ENCODE data around the gene OBP2B.
A peak's percentile ranks its signal among the peaks of the same experiment; 100 is the strongest.

The OBP2B gene

GRCh38 chr9:133169102-133169501, 39.9 kb downstream of the OBP2B start:
- Histone ChIP-seq H3K4me1 (ENCODE audit: control insufficient read depth, insufficient read depth, low read length, poor library complexity, severe bottlenecking) (no peaks in the 10 kb centered on the region), H3K27ac (ENCODE audit: insufficient read depth, low read length, poor library complexity, severe bottlenecking) (no peak overlapping the region), H3K4me3 (ENCODE audit: insufficient read depth, low read depth, low read length, poor library complexity, severe bottlenecking) (no peak overlapping the region), H3K9me3 (ENCODE audit: control insufficient read depth, low read length) (no peaks in the 10 kb centered on the region), H3K27me3 (replicated peaks; ENCODE audit: control insufficient read depth, insufficient read depth, low read length, poor library complexity, severe bottlenecking) (no peaks in the 10 kb centered on the region), H3K36me3 (ENCODE audit: control insufficient read depth, insufficient read depth, low read length) (no peaks in the 10 kb centered on the region)
- no peak for DNase-seq

GRCh38 chr9:133168432-133168831, 40.6 kb downstream of the OBP2B start:
- DNase-seq = no peak
- Histone ChIP-seq H3K36me3 (ENCODE audit: control insufficient read depth, insufficient read depth, low read length) (no peaks in the 10 kb centered on the region), H3K27ac (ENCODE audit: insufficient read depth, low read length, poor library complexity, severe bottlenecking) (no peak overlapping the region), H3K4me1 (ENCODE audit: control insufficient read depth, insufficient read depth, low read length, poor library complexity, severe bottlenecking) (peaks cover 6% of the 10 kb centered on the region), H3K9me3 (ENCODE audit: control insufficient read depth, low read length) (no peaks in the 10 kb centered on the region), H3K27me3 (replicated peaks; ENCODE audit: control insufficient read depth, insufficient read depth, low read length, poor library complexity, severe bottlenecking) (no peaks in the 10 kb centered on the region), H3K4me3 (ENCODE audit: insufficient read depth, low read depth, low read length, poor library complexity, severe bottlenecking) (no peak overlapping the region)

- no peak for DNase-seq
- Histone ChIP-seq H3K27ac (ENCODE audit: insufficient read depth, low read length, poor library complexity, severe bottlenecking) (no peak overlapping the region), H3K4me1 (ENCODE audit: control insufficient read depth, insufficient read depth, low read length, poor library complexity, severe bottlenecking) (peaks cover 11% of the 10 kb centered on the region), H3K36me3 (ENCODE audit: control insufficient read depth, insufficient read depth, low read length) (no peaks in the 10 kb centered on the region), H3K9me3 (ENCODE audit: control insufficient read depth, low read length) (no peaks in the 10 kb centered on the region), H3K4me3 (ENCODE audit: insufficient read depth, low read depth, low read length, poor library complexity, severe bottlenecking) (no peak overlapping the region), H3K27me3 (replicated peaks; ENCODE audit: control insufficient read depth, insufficient read depth, low read length, poor library complexity, severe bottlenecking) (no peaks in the 10 kb centered on the region)
Measured at GRCh38 chr9:133167769-133168168, 41.3 kb downstream of the OBP2B start.

GRCh38 chr9:133167096-133167730, 41.8 kb downstream of the OBP2B start:
- Histone ChIP-seq H3K4me1 (ENCODE audit: control insufficient read depth, insufficient read depth, low read length, poor library complexity, severe bottlenecking) (peaks cover 11% of the 10 kb centered on the region), H3K27me3 (replicated peaks; ENCODE audit: control insufficient read depth, insufficient read depth, low read length, poor library complexity, severe bottlenecking) (no peaks in the 10 kb centered on the region), H3K4me3 (ENCODE audit: insufficient read depth, low read depth, low read length, poor library complexity, severe bottlenecking) (no peak overlapping the region), H3K36me3 (ENCODE audit: control insufficient read depth, insufficient read depth, low read length) (no peaks in the 10 kb centered on the region), H3K27ac (ENCODE audit: insufficient read depth, low read length, poor library complexity, severe bottlenecking) (no peak overlapping the region), H3K9me3 (ENCODE audit: control insufficient read depth, low read length) (no peaks in the 10 kb centered on the region)
- DNase-seq = no peak

- Histone ChIP-seq H3K9me3 (ENCODE audit: control insufficient read depth, low read length) (no peaks in the 10 kb centered on the region), H3K4me1 (ENCODE audit: control insufficient read depth, insufficient read depth, low read length, poor library complexity, severe bottlenecking) (peaks cover 11% of the 10 kb centered on the region), H3K4me3 (ENCODE audit: insufficient read depth, low read depth, low read length, poor library complexity, severe bottlenecking) (no peak overlapping the region), H3K27me3 (replicated peaks; ENCODE audit: control insufficient read depth, insufficient read depth, low read length, poor library complexity, severe bottlenecking) (no peaks in the 10 kb centered on the region), H3K36me3 (ENCODE audit: control insufficient read depth, insufficient read depth, low read length) (no peaks in the 10 kb centered on the region), H3K27ac (ENCODE audit: insufficient read depth, low read length, poor library complexity, severe bottlenecking) (no peak overlapping the region)
- DNase-seq = no peak
Measured at GRCh38 chr9:133166392-133166791, 42.7 kb downstream of the OBP2B start.

- Histone ChIP-seq H3K4me1 (ENCODE audit: control insufficient read depth, insufficient read depth, low read length, poor library complexity, severe bottlenecking) (peaks cover 11% of the 10 kb centered on the region), H3K27ac (ENCODE audit: insufficient read depth, low read length, poor library complexity, severe bottlenecking) (no peak overlapping the region), H3K9me3 (ENCODE audit: control insufficient read depth, low read length) (no peaks in the 10 kb centered on the region), H3K27me3 (replicated peaks; ENCODE audit: control insufficient read depth, insufficient read depth, low read length, poor library complexity, severe bottlenecking) (no peaks in the 10 kb centered on the region), H3K4me3 (ENCODE audit: insufficient read depth, low read depth, low read length, poor library complexity, severe bottlenecking) (no peak overlapping the region), H3K36me3 (ENCODE audit: control insufficient read depth, insufficient read depth, low read length) (no peaks in the 10 kb centered on the region)
- DNase-seq = no peak
Measured at GRCh38 chr9:133165452-133165730, 43.7 kb downstream of the OBP2B start.

- Histone ChIP-seq H3K9me3 (ENCODE audit: control insufficient read depth, low read length) (no peaks in the 10 kb centered on the region), H3K4me3 (ENCODE audit: insufficient read depth, low read depth, low read length, poor library complexity, severe bottlenecking) (peak overlapping the region; percentile 78), H3K27ac (ENCODE audit: insufficient read depth, low read length, poor library complexity, severe bottlenecking) (no peak overlapping the region), H3K36me3 (ENCODE audit: control insufficient read depth, insufficient read depth, low read length) (no peaks in the 10 kb centered on the region), H3K4me1 (ENCODE audit: control insufficient read depth, insufficient read depth, low read length, poor library complexity, severe bottlenecking) (peaks cover 11% of the 10 kb centered on the region), H3K27me3 (replicated peaks; ENCODE audit: control insufficient read depth, insufficient read depth, low read length, poor library complexity, severe bottlenecking) (no peaks in the 10 kb centered on the region)
- no peak for DNase-seq
Measured at GRCh38 chr9:133164191-133164590, 44.9 kb downstream of the OBP2B start.

- H3K27ac ChIP-seq (ENCODE audit: insufficient read depth, low read length, poor library complexity, severe bottlenecking) = peak within 1 kb of the TSS; percentile 60
- DNase-seq = peak in 1 of 3 donors; percentile 38
- H3K4me3 ChIP-seq (ENCODE audit: insufficient read depth, low read depth, low read length, poor library complexity, severe bottlenecking) = peak within 1 kb of the TSS; percentile 78
- no peaks in the 10 kb centered on the region for H3K36me3 ChIP-seq (ENCODE audit: control insufficient read depth, insufficient read depth, low read length)
- no peaks in the 10 kb centered on the region for H3K9me3 ChIP-seq (ENCODE audit: control insufficient read depth, low read length)
- H3K27me3 ChIP-seq (replicated peaks; ENCODE audit: control insufficient read depth, insufficient read depth, low read length, poor library complexity, severe bottlenecking) = no peaks in the 10 kb centered on the region
- peaks cover 11% of the 10 kb centered on the region for H3K4me1 ChIP-seq (ENCODE audit: control insufficient read depth, insufficient read depth, low read length, poor library complexity, severe bottlenecking)
Measured at GRCh38 chr9:133163504-133164172, 45.4 kb downstream of the OBP2B start, which contains the start of gene GBGT1. Gene GBGT1 (minus strand): TSS chr9:133163914. CDS start chr9:133162412, 1,502 bp downstream.

- DNase-seq = no peak
- Histone ChIP-seq H3K27ac (ENCODE audit: insufficient read depth, low read length, poor library complexity, severe bottlenecking) (peak overlapping the region; percentile 60), H3K4me3 (ENCODE audit: insufficient read depth, low read depth, low read length, poor library complexity, severe bottlenecking) (peak overlapping the region; percentile 78), H3K9me3 (ENCODE audit: control insufficient read depth, low read length) (no peaks in the 10 kb centered on the region), H3K27me3 (replicated peaks; ENCODE audit: control insufficient read depth, insufficient read depth, low read length, poor library complexity, severe bottlenecking) (no peaks in the 10 kb centered on the region), H3K36me3 (ENCODE audit: control insufficient read depth, insufficient read depth, low read length) (no peaks in the 10 kb centered on the region), H3K4me1 (ENCODE audit: control insufficient read depth, insufficient read depth, low read length, poor library complexity, severe bottlenecking) (peaks cover 11% of the 10 kb centered on the region)
Measured at GRCh38 chr9:133162861-133163503, 46.1 kb downstream of the OBP2B start.

- Histone ChIP-seq H3K36me3 (ENCODE audit: control insufficient read depth, insufficient read depth, low read length) (no peaks in the 10 kb centered on the region), H3K27ac (ENCODE audit: insufficient read depth, low read length, poor library complexity, severe bottlenecking) (no peak overlapping the region), H3K4me3 (ENCODE audit: insufficient read depth, low read depth, low read length, poor library complexity, severe bottlenecking) (no peak overlapping the region), H3K4me1 (ENCODE audit: control insufficient read depth, insufficient read depth, low read length, poor library complexity, severe bottlenecking) (peaks cover 11% of the 10 kb centered on the region), H3K27me3 (replicated peaks; ENCODE audit: control insufficient read depth, insufficient read depth, low read length, poor library complexity, severe bottlenecking) (no peaks in the 10 kb centered on the region), H3K9me3 (ENCODE audit: control insufficient read depth, low read length) (no peaks in the 10 kb centered on the region)
- DNase-seq = no peak
Measured at GRCh38 chr9:133161547-133161950, 47.5 kb downstream of the OBP2B start.
